22Rv1 (cell line): ENCODE results near the gene SYNM.
"Not testable (repeated sequence)": the region's sequence is repeated elsewhere in the genome, so short reads cannot be mapped to it uniquely, and the experiment has no call there.

Experiments used
- H3K27ac ChIP-seq: fragments of 450-650 bp; 2 replicates; pipeline ENCODE4 v1.5.1; 2017
- CTCF ChIP-seq: fragments of 450-650 bp; IDR thresholded peaks from 2 replicates; pipeline ENCODE4 v1.5.1; 2017; ENCODE audit warnings: mild to moderate bottlenecking
- ZFX ChIP-seq: fragments of 450-650 bp; IDR thresholded peaks from 2 replicates; pipeline ENCODE4 v1.6.1; 2017; ENCODE audit warnings: antibody characterized with exemption, borderline replicate concordance

The SYNM gene

GRCh38 chr15:99104788-99105513 lies at the start of gene SYNM:
SYNM (plus strand) TSS chr15:99105080; CDS start chr15:99105200, 120 bp downstream.
- H3K27ac ChIP-seq, result peak within 1 kb of the TSS; percentile 69
- TF ChIP-seq CTCF, result peak; percentile 92
- TF ChIP-seq ZFX, result no peak

GRCh38 chr15:99055555-99056134 lies 49.2 kb upstream of the SYNM start:
- no peak for TF ChIP-seq ZFX
- TF ChIP-seq CTCF, result no peak
- H3K27ac ChIP-seq, result no peak overlapping the region

- TF ChIP-seq CTCF, result no peak
- TF ChIP-seq ZFX, result no peak
Measured at GRCh38 chr15:99057020-99057419, 47.9 kb upstream of the SYNM start.

GRCh38 chr15:99057697-99058420 lies 47.0 kb upstream of the SYNM start:
- no peak overlapping the region for H3K27ac ChIP-seq

More at GRCh38 chr15:99057020-99057419, 47.9 kb upstream of the SYNM start:
- no peak overlapping the region for H3K27ac ChIP-seq

GRCh38 chr15:99058421-99058870 lies 46.4 kb upstream of the SYNM start:
- TF ChIP-seq CTCF, result no peak
- TF ChIP-seq ZFX, result no peak
- H3K27ac ChIP-seq, result no peak overlapping the region

More at GRCh38 chr15:99057697-99058420, 47.0 kb upstream of the SYNM start:
- no peak for TF ChIP-seq CTCF

- no peak for TF ChIP-seq ZFX
- peak; percentile 81 for TF ChIP-seq CTCF
- H3K27ac ChIP-seq, result no peak overlapping the region
Measured at GRCh38 chr15:99059010-99059981, 45.6 kb upstream of the SYNM start.

- H3K27ac ChIP-seq, result not testable (repeated sequence)
Measured at GRCh38 chr15:99060186-99060585, 44.7 kb upstream of the SYNM start.
